GM12878 (cell line): ENCODE measurements around the gene TAF6L.
A peak's percentile ranks its signal among the peaks of the same experiment; 100 is the strongest.

Experiments
- IRF3 ChIP-seq: fragments of 450-650 bp; IDR thresholded peaks from 2 replicates; pipeline ENCODE4 v1.6.1; 2014; ENCODE audit warnings: mild to moderate bottlenecking
- NRF1 ChIP-seq: conservative IDR thresholded peaks from 2 replicates; pipeline ENCODE4 v1.6.1; 2011; ENCODE audit warnings: mild to moderate bottlenecking, low read depth, low read length, improper control_type of control experiment
- POLR2A ChIP-seq: IDR thresholded peaks from 2 replicates; pipeline ENCODE4 v1.6.1; 2011; ENCODE audit warnings: low read depth, mild to moderate bottlenecking, low read length
- POLR2AphosphoS5 ChIP-seq: IDR thresholded peaks from 2 replicates; pipeline ENCODE4 v1.6.1; 2011; ENCODE audit warnings: mild to moderate bottlenecking, low read length, inconsistent platforms
- SREBF1 ChIP-seq: IDR thresholded peaks from 2 replicates; pipeline ENCODE4 v1.6.1; 2012; ENCODE audit warnings: mild to moderate bottlenecking, low read length
- TF ChIP-seq, protein P1 (sequence below): IDR thresholded peaks from 2 replicates; pipeline ENCODE4 v1.6.1; 2012; ENCODE audit warnings: low read length, inconsistent platforms
- TF ChIP-seq, protein P2 (sequence below), 3 experiments: IDR thresholded peaks in 2 of 3; conservative IDR thresholded peaks in 1 of 3; 2 replicates each; pipeline ENCODE4 v1.5.1; 2011; ENCODE audit warnings: low read depth in 3 of 3, low read length in 3 of 3, mild to moderate bottlenecking in 3 of 3, control low read depth in 2 of 3, moderate library complexity in 2 of 3, inconsistent platforms in 1 of 3, mixed read lengths in 1 of 3; ENCODE audit not compliant: control insufficient read depth in 2 of 3, insufficient read depth in 1 of 3; ENCODE audit errors: extremely low read depth in 1 of 3

- TF ChIP-seq POLR2A = peak; percentile 74
- no peak for TF ChIP-seq IRF3
- peak; percentile 90 for TF ChIP-seq POLR2AphosphoS5
- TF ChIP-seq SREBF1 = peak; percentile 61
- TF ChIP-seq, protein P1, sequence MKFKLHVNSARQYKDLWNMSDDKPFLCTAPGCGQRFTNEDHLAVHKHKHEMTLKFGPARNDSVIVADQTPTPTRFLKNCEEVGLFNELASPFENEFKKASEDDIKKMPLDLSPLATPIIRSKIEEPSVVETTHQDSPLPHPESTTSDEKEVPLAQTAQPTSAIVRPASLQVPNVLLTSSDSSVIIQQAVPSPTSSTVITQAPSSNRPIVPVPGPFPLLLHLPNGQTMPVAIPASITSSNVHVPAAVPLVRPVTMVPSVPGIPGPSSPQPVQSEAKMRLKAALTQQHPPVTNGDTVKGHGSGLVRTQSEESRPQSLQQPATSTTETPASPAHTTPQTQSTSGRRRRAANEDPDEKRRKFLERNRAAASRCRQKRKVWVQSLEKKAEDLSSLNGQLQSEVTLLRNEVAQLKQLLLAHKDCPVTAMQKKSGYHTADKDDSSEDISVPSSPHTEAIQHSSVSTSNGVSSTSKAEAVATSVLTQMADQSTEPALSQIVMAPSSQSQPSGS = no peak
- TF ChIP-seq NRF1 = no peak
- TF ChIP-seq, protein P2, sequence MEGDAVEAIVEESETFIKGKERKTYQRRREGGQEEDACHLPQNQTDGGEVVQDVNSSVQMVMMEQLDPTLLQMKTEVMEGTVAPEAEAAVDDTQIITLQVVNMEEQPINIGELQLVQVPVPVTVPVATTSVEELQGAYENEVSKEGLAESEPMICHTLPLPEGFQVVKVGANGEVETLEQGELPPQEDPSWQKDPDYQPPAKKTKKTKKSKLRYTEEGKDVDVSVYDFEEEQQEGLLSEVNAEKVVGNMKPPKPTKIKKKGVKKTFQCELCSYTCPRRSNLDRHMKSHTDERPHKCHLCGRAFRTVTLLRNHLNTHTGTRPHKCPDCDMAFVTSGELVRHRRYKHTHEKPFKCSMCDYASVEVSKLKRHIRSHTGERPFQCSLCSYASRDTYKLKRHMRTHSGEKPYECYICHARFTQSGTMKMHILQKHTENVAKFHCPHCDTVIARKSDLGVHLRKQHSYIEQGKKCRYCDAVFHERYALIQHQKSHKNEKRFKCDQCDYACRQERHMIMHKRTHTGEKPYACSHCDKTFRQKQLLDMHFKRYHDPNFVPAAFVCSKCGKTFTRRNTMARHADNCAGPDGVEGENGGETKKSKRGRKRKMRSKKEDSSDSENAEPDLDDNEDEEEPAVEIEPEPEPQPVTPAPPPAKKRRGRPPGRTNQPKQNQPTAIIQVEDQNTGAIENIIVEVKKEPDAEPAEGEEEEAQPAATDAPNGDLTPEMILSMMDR (IDR thresholded peaks at IDR 0.05 in 2 of 3, conservative IDR thresholded peaks at IDR 0.05 in 1 of 3; ENCODE audit: control insufficient read depth in 2 of 3, extremely low read depth in 1 of 3, insufficient read depth in 1 of 3, low read depth in 3 of 3, low read length in 3 of 3) = no peak
These were observed 42.8 kb upstream of the TAF6L start, which contains the start of gene TTC9C for GRCh38 chr11:62728171-62728988.
